HAP-1 (cell line): ENCODE measurements around the gene RNF187.
"Not testable (repeated sequence)": the region's sequence is repeated elsewhere in the genome, so short reads cannot be mapped to it uniquely, and the experiment has no call there.

Experiments
- DNase-seq, 2 experiments: peaks; one replicate each; pipeline ENCODE4 v3.0.0-alpha.2; 2016 to 2020; ENCODE audit warnings: low spot score in 2 of 2
- H3K27me3 ChIP-seq: fragments of 250-450 bp; sonication (Bioruptor Pico); 2 replicates; pipeline ENCODE4 v1.5.1; 2020; ENCODE audit warnings: low read depth, mild to moderate bottlenecking, moderate library complexity
- H3K36me3 ChIP-seq: fragments of 250-450 bp; sonication (Bioruptor Pico); replicated peaks from 2 replicates; pipeline ENCODE4 v1.5.1; 2020; ENCODE audit warnings: mild to moderate bottlenecking
- H3K4me1 ChIP-seq: fragments of 250-450 bp; sonication (Bioruptor Pico); 2 replicates; pipeline ENCODE4 v1.5.1; 2020; ENCODE audit warnings: mild to moderate bottlenecking
- H3K4me3 ChIP-seq: fragments of 250-450 bp; sonication (Bioruptor Pico); 2 replicates; pipeline ENCODE4 v1.5.1; 2020; ENCODE audit warnings: mild to moderate bottlenecking, moderate library complexity
- H3K9me3 ChIP-seq: fragments of 250-450 bp; sonication (Bioruptor Pico); 2 replicates; pipeline ENCODE4 v1.5.1; 2020; ENCODE audit warnings: mild to moderate bottlenecking, moderate library complexity
- in situ Hi-C: fragments of 300-500 bp; cut with MboI; formaldehyde crosslinking; loops from 3 replicates; pipeline ENCODE4 v1.14.3; 2020; ENCODE audit warnings: low sequenced_read_pairs, inconsistent platforms, mixed read lengths

Gene RNF187

GRCh38 chr1:228500143-228500734, 13.1 kb downstream of the RNF187 start:
- H3K4me3 ChIP-seq = no peak overlapping the region
- H3K9me3 ChIP-seq = no peaks in the 10 kb centered on the region
- in situ Hi-C loops = no loop called here
- peaks cover 7% of the 10 kb centered on the region for H3K36me3 ChIP-seq
- no peak for DNase-seq
- no peaks in the 10 kb centered on the region for H3K27me3 ChIP-seq
- peaks cover 7% of the 10 kb centered on the region; the same call in 1 of the 2 replicates for H3K4me1 ChIP-seq

GRCh38 chr1:228500901-228501871, 14.0 kb downstream of the RNF187 start:
- peak overlapping the region; percentile 10; the same call in 1 of the 2 replicates for H3K4me3 ChIP-seq

GRCh38 chr1:228502522-228502921, 15.3 kb downstream of the RNF187 start:
- Histone ChIP-seq H3K27me3 (no peaks in the 10 kb centered on the region), H3K4me3 (no peak overlapping the region), H3K36me3 (no peaks in the 10 kb centered on the region), H3K9me3 (no peaks in the 10 kb centered on the region), H3K4me1 (peaks cover 7% of the 10 kb centered on the region; the same call in 1 of the 2 replicates)
- in situ Hi-C loops = no loop called here
- DNase-seq = no peak

More at GRCh38 chr1:228500901-228501871, 14.0 kb downstream of the RNF187 start:
- in situ Hi-C loops = no loop called here
- peak; percentile 82 to 89 for DNase-seq
- H3K27me3 ChIP-seq = no peaks in the 10 kb centered on the region
- H3K4me1 ChIP-seq = peaks cover 7% of the 10 kb centered on the region; the same call in 1 of the 2 replicates
- H3K9me3 ChIP-seq = no peaks in the 10 kb centered on the region
- H3K36me3 ChIP-seq = peaks cover under 1% of the 10 kb centered on the region; the same call in 1 of the 2 replicates

GRCh38 chr1:228505944-228506343, 18.8 kb downstream of the RNF187 start:
- H3K4me1 ChIP-seq, H3K27me3 ChIP-seq, in situ Hi-C loops, H3K9me3 ChIP-seq, H3K36me3 ChIP-seq: not testable (repeated sequence)
- peak in 1 of 2 experiments; percentile 41 for DNase-seq
- 0 out of 2 replicates have a peak overlapping the region, but pooled peaks have one; percentile 9 for H3K4me3 ChIP-seq

GRCh38 chr1:228507961-228508652, 20.9 kb downstream of the RNF187 start:
- no peak overlapping the region for H3K4me3 ChIP-seq
- no peaks in the 10 kb centered on the region for H3K36me3 ChIP-seq
- H3K4me1 ChIP-seq = no peaks in the 10 kb centered on the region
- in situ Hi-C loops = no loop called here
- H3K27me3 ChIP-seq = peaks cover 9% of the 10 kb centered on the region
- no peak for DNase-seq
- H3K9me3 ChIP-seq = no peaks in the 10 kb centered on the region

- Histone ChIP-seq H3K36me3 (no peaks in the 10 kb centered on the region), H3K27me3 (peaks cover 9% of the 10 kb centered on the region), H3K4me3 (no peak overlapping the region), H3K9me3 (no peaks in the 10 kb centered on the region), H3K4me1 (no peaks in the 10 kb centered on the region)
- in situ Hi-C loops = no loop called here
- DNase-seq = no peak
Observed at GRCh38 chr1:228508840-228509415, 21.7 kb downstream of the RNF187 start.

- Histone ChIP-seq H3K4me3 (no peak overlapping the region), H3K36me3 (no peaks in the 10 kb centered on the region), H3K9me3 (no peaks in the 10 kb centered on the region), H3K4me1 (no peaks in the 10 kb centered on the region), H3K27me3 (peaks cover 11% of the 10 kb centered on the region)
- in situ Hi-C loops = no loop called here
- no peak for DNase-seq
Observed at GRCh38 chr1:228510101-228510802, 23.1 kb downstream of the RNF187 start.

GRCh38 chr1:228510803-228511413, 23.7 kb downstream of the RNF187 start:
- Histone ChIP-seq H3K27me3 (peaks cover 11% of the 10 kb centered on the region), H3K4me1 (no peaks in the 10 kb centered on the region), H3K4me3 (no peak overlapping the region), H3K36me3 (no peaks in the 10 kb centered on the region), H3K9me3 (no peaks in the 10 kb centered on the region)
- in situ Hi-C loops = no loop called here
- DNase-seq = no peak

- H3K4me3 ChIP-seq = no peak overlapping the region
- in situ Hi-C loops = no loop called here
- H3K9me3 ChIP-seq = no peaks in the 10 kb centered on the region
- H3K4me1 ChIP-seq = no peaks in the 10 kb centered on the region
- no peak for DNase-seq
- H3K27me3 ChIP-seq = peaks cover 11% of the 10 kb centered on the region
- no peaks in the 10 kb centered on the region for H3K36me3 ChIP-seq
Observed at GRCh38 chr1:228511546-228512445, 24.6 kb downstream of the RNF187 start.

- in situ Hi-C loops = no loop called here
Observed at GRCh38 chr1:228512781-228513198, 25.6 kb downstream of the RNF187 start.

GRCh38 chr1:228513236-228513900, 26.2 kb downstream of the RNF187 start:
- no peaks in the 10 kb centered on the region for H3K4me1 ChIP-seq
- in situ Hi-C loops = no loop called here
- no peak overlapping the region for H3K4me3 ChIP-seq
- no peaks in the 10 kb centered on the region for H3K36me3 ChIP-seq
- H3K9me3 ChIP-seq = no peaks in the 10 kb centered on the region
- peaks cover 13% of the 10 kb centered on the region for H3K27me3 ChIP-seq
- DNase-seq = no peak

More at GRCh38 chr1:228512781-228513198, 25.6 kb downstream of the RNF187 start:
- no peaks in the 10 kb centered on the region for H3K9me3 ChIP-seq
- DNase-seq = no peak
- no peaks in the 10 kb centered on the region for H3K4me1 ChIP-seq
- H3K4me3 ChIP-seq = no peak overlapping the region
- peaks cover 13% of the 10 kb centered on the region for H3K27me3 ChIP-seq
- no peaks in the 10 kb centered on the region for H3K36me3 ChIP-seq
